ENCODE data around the gene SPATA31C1. TPM values are rescaled to one million over a fixed set of nuclear protein-coding genes. Genes with fewer than 3 reads are reported as not detected.
"Not testable (repeated sequence)": the region's sequence is repeated elsewhere in the genome, so short reads cannot be mapped to it uniquely, and the experiment has no call there.

The SPATA31C1 gene
- total RNA-seq, 1 experiment from 2014 or later: not detected

- in situ Hi-C loops (cut with HindIII; ENCODE audit: low pct_unique_long_range_greater_than_20kb, low sequenced_read_pairs); DNase-seq (ENCODE audit: low read depth): not testable (repeated sequence)
These were observed 3.8 kb downstream of the SPATA31C1 start for GRCh38 chr9:87921561-87921960.

- DNase-seq (ENCODE audit: low read depth); in situ Hi-C loops (cut with HindIII; ENCODE audit: low pct_unique_long_range_greater_than_20kb, low sequenced_read_pairs): not testable (repeated sequence)
These were observed 5.2 kb downstream of the SPATA31C1 start for GRCh38 chr9:87923012-87923411.

GRCh38 chr9:87924851-87925250 is 7.1 kb downstream of the SPATA31C1 start:
- in situ Hi-C loops (cut with HindIII; ENCODE audit: low pct_unique_long_range_greater_than_20kb, low sequenced_read_pairs); DNase-seq (ENCODE audit: low read depth): not testable (repeated sequence)

- in situ Hi-C loops (cut with HindIII; ENCODE audit: low pct_unique_long_range_greater_than_20kb, low sequenced_read_pairs); DNase-seq (ENCODE audit: low read depth): not testable (repeated sequence)
These were observed 11.4 kb downstream of the SPATA31C1 start for GRCh38 chr9:87929152-87929551.

- not testable (repeated sequence) for DNase-seq (ENCODE audit: low read depth)
These were observed 16.7 kb downstream of the SPATA31C1 start for GRCh38 chr9:87934444-87934843.

GRCh38 chr9:87937352-87937751 is 19.6 kb downstream of the SPATA31C1 start:
- in situ Hi-C loops (cut with HindIII; ENCODE audit: low pct_unique_long_range_greater_than_20kb, low sequenced_read_pairs); DNase-seq (ENCODE audit: low read depth): not testable (repeated sequence)

More at GRCh38 chr9:87934444-87934843, 16.7 kb downstream of the SPATA31C1 start:
- in situ Hi-C loops (cut with HindIII; ENCODE audit: low pct_unique_long_range_greater_than_20kb, low sequenced_read_pairs): not testable (repeated sequence)

GRCh38 chr9:87937918-87938317 is 20.2 kb downstream of the SPATA31C1 start:
- DNase-seq (ENCODE audit: low read depth); in situ Hi-C loops (cut with HindIII; ENCODE audit: low pct_unique_long_range_greater_than_20kb, low sequenced_read_pairs): not testable (repeated sequence)

- in situ Hi-C loops (cut with HindIII; ENCODE audit: low pct_unique_long_range_greater_than_20kb, low sequenced_read_pairs); DNase-seq (ENCODE audit: low read depth): not testable (repeated sequence)
These were observed 20.6 kb downstream of the SPATA31C1 start for GRCh38 chr9:87938336-87938735.

- in situ Hi-C loops (cut with HindIII; ENCODE audit: low pct_unique_long_range_greater_than_20kb, low sequenced_read_pairs); DNase-seq (ENCODE audit: low read depth): not testable (repeated sequence)
These were observed 21.3 kb downstream of the SPATA31C1 start for GRCh38 chr9:87939096-87939495.

GRCh38 chr9:87944096-87944495 is 26.3 kb downstream of the SPATA31C1 start:
- in situ Hi-C loops (cut with HindIII; ENCODE audit: low pct_unique_long_range_greater_than_20kb, low sequenced_read_pairs): no loop called here
- DNase-seq (ENCODE audit: low read depth): no peak

- DNase-seq (ENCODE audit: low read depth): no peak
- in situ Hi-C loops (cut with HindIII; ENCODE audit: low pct_unique_long_range_greater_than_20kb, low sequenced_read_pairs): no loop called here
These were observed 26.9 kb downstream of the SPATA31C1 start for GRCh38 chr9:87944682-87945081.

GRCh38 chr9:87950296-87950695 is 32.5 kb downstream of the SPATA31C1 start:
- DNase-seq (ENCODE audit: low read depth): no peak
- in situ Hi-C loops (cut with HindIII; ENCODE audit: low pct_unique_long_range_greater_than_20kb, low sequenced_read_pairs): no loop called here

GRCh38 chr9:87950765-87951488 is 33.2 kb downstream of the SPATA31C1 start:
- DNase-seq (ENCODE audit: low read depth): no peak
- in situ Hi-C loops (cut with HindIII; ENCODE audit: low pct_unique_long_range_greater_than_20kb, low sequenced_read_pairs): no loop called here

GRCh38 chr9:87954230-87954629 is 36.5 kb downstream of the SPATA31C1 start:
- no peak for DNase-seq (ENCODE audit: low read depth)
- in situ Hi-C loops (cut with HindIII; ENCODE audit: low pct_unique_long_range_greater_than_20kb, low sequenced_read_pairs): no loop called here

- in situ Hi-C loops (cut with HindIII; ENCODE audit: low pct_unique_long_range_greater_than_20kb, low sequenced_read_pairs): no loop called here
- DNase-seq (ENCODE audit: low read depth): no peak
These were observed 40.1 kb downstream of the SPATA31C1 start for GRCh38 chr9:87957839-87958238.

- in situ Hi-C loops (cut with HindIII; ENCODE audit: low pct_unique_long_range_greater_than_20kb, low sequenced_read_pairs): no loop called here
- DNase-seq (ENCODE audit: low read depth): no peak
These were observed 40.8 kb downstream of the SPATA31C1 start for GRCh38 chr9:87958591-87958990.

- no peak for DNase-seq (ENCODE audit: low read depth)
- in situ Hi-C loops (cut with HindIII; ENCODE audit: low pct_unique_long_range_greater_than_20kb, low sequenced_read_pairs): no loop called here
These were observed 42.3 kb downstream of the SPATA31C1 start for GRCh38 chr9:87959916-87960581.

- in situ Hi-C loops (cut with HindIII; ENCODE audit: low pct_unique_long_range_greater_than_20kb, low sequenced_read_pairs): no loop called here
- DNase-seq (ENCODE audit: low read depth): no peak
These were observed 46.0 kb downstream of the SPATA31C1 start for GRCh38 chr9:87963770-87964169.

- in situ Hi-C loops (cut with HindIII; ENCODE audit: low pct_unique_long_range_greater_than_20kb, low sequenced_read_pairs): no loop called here
- no peak for DNase-seq (ENCODE audit: low read depth)
These were observed 47.1 kb downstream of the SPATA31C1 start for GRCh38 chr9:87964826-87965225.

Measured in Caki2 (cell line).